Measurements from ENCODE around the gene MYLK3. TPM values are rescaled to one million over a fixed set of nuclear protein-coding genes. Genes with fewer than 3 reads are reported as not detected.

The MYLK3 gene
- total and polyA plus RNA-seq, 2 of the 4 experiments (the other 2 are of a cell fraction), result under 0.01 to 0.03 TPM

DNA sequence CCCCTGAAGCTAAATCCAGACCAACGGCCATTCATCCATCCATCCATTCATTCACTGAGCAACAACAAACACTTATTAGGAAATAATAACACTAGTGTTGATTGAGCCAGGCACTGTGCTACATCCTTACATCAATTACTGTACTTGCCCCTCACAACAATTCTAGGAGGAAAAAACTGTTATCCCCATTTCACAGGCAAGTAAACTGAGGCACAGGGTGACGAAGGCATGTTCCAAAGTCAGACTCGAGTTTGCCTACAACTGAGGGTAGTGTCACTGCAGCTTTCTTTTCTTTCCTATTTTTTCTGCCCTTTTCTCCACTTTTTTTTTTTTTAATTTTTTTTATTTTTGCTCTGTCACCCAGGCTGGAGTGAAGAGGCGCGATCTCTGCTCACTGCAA, 11.2 kb upstream of the MYLK3 start:
- no peak overlapping the region for H3K4me2 ChIP-seq (ENCODE audit: low read depth, low read length)
- H3K9ac ChIP-seq (ENCODE audit: low read depth, low read length), result no peak overlapping the region
- no peak overlapping the region for H3K27ac ChIP-seq (ENCODE audit: insufficient read depth, low read length)
- H4K8ac ChIP-seq (ENCODE audit: low read depth in 2 of 2, low read length in 2 of 2), result no peak overlapping the region
- TF ChIP-seq SMC3 (IDR thresholded peaks at IDR 0.05; ENCODE audit: low read depth, low read length), result no peak
- no peak overlapping the region for H3K4me3 ChIP-seq (ENCODE audit: insufficient read depth, low read depth, low read length)
- no peak overlapping the region for H3K14ac ChIP-seq (replicated peaks; ENCODE audit: low read depth, low read length)
- dilution Hi-C loops (cut with HindIII; ENCODE audit: low sequenced_read_pairs, unreplicated experiment), result no loop called here
- no peak overlapping the region for H4K5ac ChIP-seq (ENCODE audit: low read depth, low read length)
- H2BK15ac ChIP-seq (ENCODE audit: low read depth, low read length), result no peak overlapping the region
- CTCF ChIA-PET, result interaction anchor here (0.6 kb wide), 1 partner anchor 18 kb away, joined by 3 read pairs; no protein-coding TSS in a partner anchor
- H3K18ac ChIP-seq (ENCODE audit: low read depth, low read length), result no peak overlapping the region
- H4K20me1 ChIP-seq (ENCODE audit: insufficient read depth, low read length), result no peaks in the 10 kb centered on the region
- peaks cover 12% of the 10 kb centered on the region; the same call in 1 of the 2 replicates for H3K4me1 ChIP-seq (ENCODE audit: control insufficient read depth, insufficient read depth, low read length)
- H2BK20ac ChIP-seq (ENCODE audit: low read depth, low read length), result no peak overlapping the region
- 80% methylated on average over 1 of the region's 5 CpGs; no CpG with 5 or more reads in 1 of the 2 experiments for WGBS, 2 experiments (ENCODE audit: extremely low coverage in 2 of 2, insufficient read length in 1 of 2)
- H2AK9ac ChIP-seq (replicated peaks; ENCODE audit: low read depth, low read length, poor library complexity), result no peak overlapping the region
- no TSS peak for BruUV-seq (replicated peaks)
- no peaks in the 10 kb centered on the region for H3K79me1 ChIP-seq (ENCODE audit: low read depth in 1 of 2, low read length in 2 of 2)
- no peak overlapping the region for H2BK5ac ChIP-seq (ENCODE audit: low read depth, low read length, poor library complexity, severe bottlenecking)
- no peak overlapping the region for H2AFZ ChIP-seq (replicated peaks; ENCODE audit: low read length, poor library complexity)
- H3K36me3 ChIP-seq (ENCODE audit: control insufficient read depth, insufficient read depth, low read length), result no peaks in the 10 kb centered on the region
- H3K56ac ChIP-seq (ENCODE audit: extremely low read depth, insufficient read depth, low read length), result no peak overlapping the region
- H3K23ac ChIP-seq (ENCODE audit: low read depth, low read length), result no peak overlapping the region
- POLR2A ChIA-PET (ENCODE audit: unreplicated experiment), result no interaction called here
- H4K91ac ChIP-seq (ENCODE audit: insufficient read depth, low read depth, low read length), result no peak overlapping the region
- no peak overlapping the region for H2BK120ac ChIP-seq (ENCODE audit: low read depth, low read length)
- no peak for DNase-seq
- peaks cover 3% of the 10 kb centered on the region; the same call in 1 of the 2 replicates for H3K9me1 ChIP-seq (ENCODE audit: insufficient read depth, low read length)
- in situ Hi-C loops (cut with MboI; ENCODE audit: low sequenced_read_pairs), result no loop called here
- peaks cover 5% of the 10 kb centered on the region; the same call in 1 of the 2 replicates for H3K27me3 ChIP-seq (ENCODE audit: control insufficient read depth, insufficient read depth, low read length)
- no peaks in the 10 kb centered on the region for H3K9me3 ChIP-seq (ENCODE audit: control insufficient read depth, insufficient read depth, low read length)
- ATAC-seq (ENCODE audit: low read depth), result no peak
- H2AK5ac ChIP-seq (ENCODE audit: low read depth, low read length), result no peak overlapping the region
- intact Hi-C loops (cut with micrococcal nuclease), result no loop called here
- H3K4ac ChIP-seq (ENCODE audit: low read depth, low read length), result no peak overlapping the region
